GM19193 (cell line): ENCODE measurements around the gene VGF.
A peak's percentile ranks its signal among the peaks of the same experiment; 100 is the strongest.

Source experiments
- POLR2A ChIP-seq: IDR thresholded peaks from 4 replicates; pipeline ENCODE4 v1.6.1; 2011; ENCODE audit not compliant: insufficient read depth, insufficient read length; ENCODE audit errors: extremely low read depth

Gene VGF

GRCh38 chr7:101161692-101162471 is 3.5 kb downstream of the VGF start:
- TF ChIP-seq POLR2A, result no peak

DNA sequence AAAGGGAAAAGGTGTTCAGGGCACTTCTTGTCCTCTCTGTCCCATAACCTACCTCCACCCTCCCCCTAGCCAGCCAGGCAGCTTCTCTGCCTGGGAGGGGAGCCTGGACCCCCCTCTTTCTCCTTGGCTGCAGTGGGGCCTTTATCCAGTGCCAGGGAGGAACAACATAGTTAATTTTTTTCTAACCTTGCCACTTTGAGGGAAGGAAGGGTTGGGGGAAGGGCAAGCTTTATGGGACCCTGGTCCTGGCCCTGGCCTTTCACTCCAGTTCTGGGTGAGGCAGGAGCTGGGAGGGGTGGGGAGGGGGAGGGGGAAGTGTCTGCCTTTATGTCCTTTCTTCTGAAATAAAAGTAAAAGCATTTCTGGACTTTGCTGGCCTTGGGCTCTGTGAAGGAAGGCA is 4.5 kb downstream of the VGF start:
- no peak for TF ChIP-seq POLR2A

DNA sequence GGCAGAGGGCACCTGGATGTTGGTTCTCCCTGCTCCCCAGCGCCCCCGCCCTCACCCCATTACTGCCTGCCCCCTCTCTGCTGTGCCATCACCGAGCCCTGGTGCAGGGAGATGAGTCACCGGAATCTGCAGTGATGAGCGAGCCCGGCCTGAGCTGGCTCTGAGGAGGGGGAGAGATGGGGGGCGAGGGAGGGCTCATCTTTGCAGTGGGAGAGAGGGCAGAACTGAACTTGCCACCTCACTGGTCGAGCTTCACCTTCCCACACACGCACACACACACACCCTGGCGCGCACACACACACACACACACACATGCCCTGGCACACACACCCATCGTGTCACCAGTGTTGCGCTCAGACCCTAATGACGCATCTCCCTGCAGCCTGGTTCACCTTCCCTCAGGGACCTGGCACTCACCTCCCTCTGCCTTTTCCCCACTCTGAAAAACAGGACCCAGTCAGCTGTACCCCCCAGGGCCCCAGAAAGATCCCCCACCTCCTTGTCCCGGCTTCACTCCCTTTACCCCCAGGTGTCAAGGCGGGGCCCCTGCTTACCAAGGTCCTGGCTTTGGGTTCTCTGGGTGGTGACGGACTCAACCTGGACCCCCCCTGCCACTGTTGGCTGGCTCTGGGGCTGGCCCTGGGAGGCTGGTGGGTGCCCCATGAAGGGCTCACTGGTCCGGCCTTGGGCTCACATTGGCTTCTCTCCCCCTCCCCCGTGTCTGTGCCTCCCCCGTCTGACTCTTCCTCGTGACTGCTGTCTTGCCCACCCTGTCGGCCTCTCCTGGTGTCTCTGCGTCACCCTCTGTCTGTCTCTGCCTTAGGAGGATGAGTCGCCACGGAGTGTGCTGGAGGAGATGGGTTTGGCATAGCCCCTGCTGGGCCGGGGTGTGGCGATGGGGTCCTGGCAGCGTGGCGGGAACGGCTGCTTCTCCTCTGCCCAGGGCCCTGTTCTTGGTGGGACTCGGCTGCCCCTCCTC is 5.4 kb downstream of the VGF start:
- TF ChIP-seq POLR2A, result no peak

GRCh38 chr7:101156866-101157589 is 8.3 kb downstream of the VGF start:
- TF ChIP-seq POLR2A, result no peak

DNA sequence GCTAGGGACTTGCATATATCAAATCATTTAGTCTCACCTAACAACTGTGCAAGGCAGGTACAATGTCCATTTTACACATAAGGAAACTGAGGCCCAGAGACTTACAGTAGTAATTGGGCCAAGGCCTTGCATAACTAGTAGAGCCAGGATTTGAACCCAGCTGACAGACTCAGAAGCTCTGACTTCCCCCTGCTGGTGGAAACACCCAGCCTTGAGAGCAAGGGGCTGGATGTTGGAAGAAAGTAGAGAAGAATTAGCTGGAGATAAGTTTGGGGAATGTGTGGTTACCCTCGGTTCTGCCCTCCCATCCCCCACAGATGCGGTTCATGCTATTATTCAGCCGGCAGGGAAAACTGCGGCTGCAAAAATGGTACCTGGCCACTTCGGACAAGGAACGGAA is 9.1 kb downstream of the VGF start:
- no peak for TF ChIP-seq POLR2A

- no peak for TF ChIP-seq POLR2A
These were observed 10.1 kb downstream of the VGF start for GRCh38 chr7:101155303-101155702.

DNA sequence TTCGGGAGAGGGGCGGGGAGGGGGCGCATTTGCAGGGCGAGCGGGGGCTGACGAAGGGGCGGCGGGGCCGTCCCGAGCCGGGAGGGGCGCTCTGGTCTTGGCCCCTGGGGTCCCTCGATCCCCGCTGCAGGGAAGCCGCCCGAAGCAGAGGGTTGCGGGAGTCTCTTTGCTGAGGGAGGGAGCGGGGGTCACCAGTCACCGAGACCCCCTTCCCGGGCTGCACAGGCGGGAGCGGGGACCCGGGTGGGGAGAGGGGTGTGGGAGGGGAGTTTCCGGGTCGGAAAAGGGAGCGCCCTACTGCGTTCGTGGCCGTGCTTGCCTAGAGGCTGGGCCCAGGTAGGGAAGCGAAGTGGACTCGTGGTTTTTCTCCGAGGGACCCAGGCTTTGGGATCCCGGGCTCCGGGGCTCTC is 10.7 kb downstream of the VGF start:
- no peak for TF ChIP-seq POLR2A

- no peak for TF ChIP-seq POLR2A
These were observed 11.2 kb downstream of the VGF start, which contains the start of gene AP1S1 for GRCh38 chr7:101153969-101154692. AP1S1 (plus strand) TSS chr7:101154476; CDS start chr7:101154515, 39 bp downstream.

GRCh38 chr7:101151908-101152651 is 13.3 kb downstream of the VGF start:
- TF ChIP-seq POLR2A, result no peak

DNA sequence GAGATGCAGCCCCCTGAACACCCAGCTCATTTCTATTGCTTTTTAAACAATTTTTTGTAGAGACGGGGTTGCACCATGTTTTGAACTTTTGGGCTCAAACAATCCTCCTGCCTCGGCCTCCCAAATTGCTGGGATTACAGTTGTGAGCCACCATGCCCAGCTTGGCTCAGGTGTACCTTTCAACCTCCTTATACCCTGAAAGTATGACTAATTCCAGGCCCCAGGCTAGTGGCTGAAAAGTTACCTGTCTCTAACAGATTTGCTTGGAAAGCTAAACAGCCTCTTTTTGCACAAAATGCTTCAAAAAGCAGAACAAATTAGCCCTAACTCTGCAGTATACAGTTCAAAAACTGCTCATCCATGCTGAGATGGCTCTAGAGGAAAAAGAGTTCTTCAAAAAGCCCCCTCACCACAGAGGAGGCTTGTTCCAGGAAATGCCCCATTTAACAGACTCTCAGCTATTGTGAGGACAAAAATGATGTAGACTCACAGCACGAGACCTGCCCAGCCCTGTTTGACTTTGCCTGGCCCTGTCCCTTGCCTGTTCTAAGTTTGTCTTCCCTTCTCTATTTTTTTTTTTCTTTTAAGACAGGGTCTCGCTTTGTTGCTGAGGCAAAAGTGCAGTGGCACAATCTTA is 24.5 kb downstream of the VGF start:
- no peak for TF ChIP-seq POLR2A

DNA sequence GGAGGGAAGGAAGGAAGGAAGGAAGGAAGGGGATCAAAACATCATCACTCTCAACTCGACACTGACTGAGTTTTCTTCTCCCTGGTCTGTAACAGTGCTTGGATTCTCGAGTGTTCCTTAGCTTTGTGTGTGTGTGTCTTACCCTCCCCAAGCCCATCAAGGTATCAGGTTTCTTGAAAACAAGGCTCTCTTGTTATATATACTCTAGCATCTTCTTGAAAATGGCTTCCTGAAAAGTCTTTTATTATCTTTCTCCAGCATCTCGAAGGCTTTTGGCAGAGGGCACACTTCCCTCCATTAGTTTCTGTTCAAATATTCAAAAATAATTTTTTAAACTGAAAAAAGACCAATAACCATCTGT is 25.1 kb downstream of the VGF start:
- TF ChIP-seq POLR2A, result no peak

DNA sequence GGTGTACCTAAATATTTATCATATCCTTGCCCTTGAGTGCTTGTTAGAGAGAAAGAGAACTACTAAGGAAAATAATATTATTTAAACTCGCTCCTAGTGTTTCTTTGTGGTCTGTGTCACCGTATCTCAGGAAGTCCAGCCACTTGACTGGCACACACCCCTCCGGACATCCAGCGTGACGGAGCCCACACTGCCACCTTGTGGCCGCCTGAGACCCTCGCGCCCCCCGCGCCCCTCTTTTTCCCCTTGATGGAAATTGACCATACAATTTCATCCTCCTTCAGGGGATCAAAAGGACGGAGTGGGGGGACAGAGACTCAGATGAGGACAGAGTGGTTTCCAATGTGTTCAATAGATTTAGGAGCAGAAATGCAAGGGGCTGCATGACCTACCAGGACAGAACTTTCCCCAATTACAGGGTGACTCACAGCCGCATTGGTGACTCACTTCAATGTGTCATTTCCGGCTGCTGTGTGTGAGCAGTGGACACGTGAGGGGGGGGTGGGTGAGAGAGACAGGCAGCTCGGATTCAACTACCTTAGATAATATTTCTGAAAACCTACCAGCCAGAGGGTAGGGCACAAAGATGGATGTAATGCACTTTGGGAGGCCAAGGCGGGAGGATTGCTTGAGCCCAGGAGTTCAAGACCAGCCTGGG is 27.0 kb downstream of the VGF start:
- TF ChIP-seq POLR2A, result peak; percentile 41
